SHP77 treated with DMSO at 0.1 percent for 48 hours (cell line): ENCODE measurements around the gene LIN37.

Source experiments
- DNase-seq: peaks from one replicate; lab custom pipeline; 2025; lab: John Stamatoyannopoulos, UW

LIN37 gene

DNA sequence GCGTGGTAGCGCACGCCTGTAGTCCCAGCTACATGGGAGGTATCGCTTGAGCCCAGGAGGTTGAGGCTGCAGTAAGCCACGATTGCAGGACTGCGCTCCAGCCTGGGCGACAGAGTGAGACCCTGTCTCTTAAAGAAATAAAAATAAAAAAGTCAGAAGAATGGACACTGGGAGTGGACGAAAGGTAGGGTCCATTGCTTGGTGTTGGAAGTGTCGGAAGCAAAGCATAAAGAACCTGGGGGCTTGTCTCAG, 26.6 kb downstream of the LIN37 start:
- DNase-seq, result no peak

DNA sequence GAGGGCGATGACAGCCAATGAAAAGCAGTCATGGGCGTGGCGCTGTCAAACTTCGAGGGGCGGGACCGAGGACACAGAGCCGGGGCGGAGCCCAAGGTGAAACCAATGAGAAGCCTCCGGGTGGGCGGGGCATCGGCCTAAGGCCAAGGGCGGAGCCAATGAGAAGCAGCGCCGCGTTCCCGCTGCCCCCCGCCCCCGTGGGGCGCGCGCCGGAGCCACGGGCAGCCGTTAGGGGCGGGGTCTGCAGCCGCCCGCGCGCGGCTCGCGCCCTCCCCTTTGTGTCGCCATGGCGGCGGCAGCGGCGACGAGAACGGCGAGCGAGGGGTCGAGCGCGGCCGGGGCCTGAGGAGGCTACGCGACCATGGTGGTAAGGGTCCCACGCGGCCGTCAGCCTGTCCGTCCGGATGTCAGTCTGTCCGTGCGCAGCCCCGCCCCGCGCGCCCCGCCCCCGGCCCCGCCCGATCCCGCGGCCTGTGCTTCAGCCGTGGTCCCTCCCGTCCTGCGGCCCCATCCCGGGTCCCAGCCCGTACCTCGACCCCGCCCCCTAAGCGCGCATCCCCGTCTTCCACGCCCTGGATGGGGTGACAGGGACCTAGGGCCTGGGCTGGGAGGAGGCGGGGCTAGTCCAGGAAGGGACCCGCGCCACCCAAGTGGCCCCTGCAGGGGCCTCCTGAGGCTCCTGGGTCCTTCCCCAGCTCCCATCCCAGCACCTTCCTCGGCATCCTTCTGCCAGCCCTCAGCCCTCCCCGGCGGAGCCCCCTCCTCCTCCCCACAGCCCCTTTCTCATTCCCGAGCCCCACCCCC, 27.1 kb downstream of the LIN37 start, which contains the start of gene ARHGAP33:
TSS of gene ARHGAP33 (plus strand) at position 267 of the 804 bp plus-strand sequence. CDS start at position 362, 95 bp downstream.
- DNase-seq, result peak; percentile 87

GRCh38 chr19:35776102-35776788, 27.9 kb downstream of the LIN37 start:
- DNase-seq, result no peak

DNA sequence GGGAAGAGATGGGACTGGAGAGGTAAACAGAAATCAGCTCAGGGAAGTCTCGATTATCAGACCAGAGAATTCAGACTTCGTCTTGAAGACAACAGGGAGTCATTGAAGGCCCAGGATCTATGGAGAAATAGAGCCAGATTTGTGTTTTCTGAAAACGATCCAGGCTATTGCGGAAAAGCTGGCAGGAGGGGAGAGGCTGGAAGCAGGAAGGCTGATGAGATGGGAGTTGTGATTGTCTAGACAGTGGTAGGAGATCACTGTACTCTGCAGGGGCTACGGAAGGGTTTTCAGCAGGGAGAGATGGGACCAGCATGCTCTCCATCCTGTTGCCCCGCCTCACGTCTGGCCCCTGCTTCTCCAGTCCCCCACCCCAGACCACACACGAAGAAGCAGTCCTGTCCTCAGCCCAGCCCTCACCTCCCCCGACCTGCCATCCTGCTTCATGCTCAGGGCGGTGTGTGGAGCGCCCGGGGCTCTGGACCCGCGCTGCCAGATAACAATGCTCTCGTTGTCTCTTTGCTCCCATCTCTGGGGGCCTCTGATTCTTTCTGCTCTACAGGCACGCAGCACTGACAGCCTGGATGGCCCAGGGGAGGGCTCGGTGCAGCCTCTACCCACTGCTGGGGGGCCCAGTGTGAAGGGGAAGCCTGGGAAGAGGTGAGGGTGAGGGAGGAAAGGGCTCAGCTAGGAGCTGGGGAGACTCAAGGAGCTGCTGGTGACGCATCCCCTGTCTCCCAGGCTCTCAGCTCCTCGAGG, 28.9 kb downstream of the LIN37 start:
- no peak for DNase-seq

DNA sequence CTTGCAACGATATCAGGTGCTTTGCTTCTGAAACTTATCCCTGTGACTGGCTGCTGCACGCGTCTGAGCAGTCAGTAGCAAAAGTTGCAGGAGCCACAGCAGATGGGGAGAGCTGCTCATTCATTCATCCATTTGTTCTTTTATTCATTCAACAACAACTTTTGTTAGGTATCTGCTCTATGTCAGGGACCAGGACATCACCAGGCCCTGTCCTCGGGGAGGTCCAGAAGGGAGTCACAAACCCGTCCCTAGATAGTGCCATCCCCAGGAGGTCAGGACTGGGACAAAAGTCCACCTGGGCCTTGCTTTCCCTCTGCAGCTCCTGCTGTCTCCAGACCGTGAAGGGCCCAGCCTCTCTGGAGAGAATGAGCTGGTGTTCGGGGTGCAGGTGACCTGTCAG, 29.6 kb downstream of the LIN37 start:
- DNase-seq, result no peak

DNA sequence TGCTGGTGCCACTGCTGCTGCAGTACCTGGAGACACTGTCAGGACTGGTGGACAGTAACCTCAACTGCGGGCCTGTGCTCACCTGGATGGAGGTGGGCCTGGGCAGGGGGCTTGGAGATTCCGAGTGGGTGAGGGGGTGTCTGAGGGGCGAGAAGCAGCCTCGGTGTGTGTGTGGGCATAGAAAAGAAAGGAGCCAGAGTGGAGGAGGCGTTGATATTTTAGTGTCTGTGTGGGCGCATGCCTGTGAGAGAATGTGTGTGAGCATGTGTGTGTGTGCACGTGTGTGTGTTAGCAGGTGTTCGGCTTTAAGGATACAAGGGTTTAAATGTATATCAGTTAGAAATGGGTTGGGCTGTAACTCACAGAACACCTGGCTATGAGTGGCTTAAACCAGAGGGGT, 30.7 kb downstream of the LIN37 start:
- no peak for DNase-seq

- no peak for DNase-seq
Observed at GRCh38 chr19:35780058-35780457, 31.7 kb downstream of the LIN37 start.

- DNase-seq, result no peak
Observed at GRCh38 chr19:35780717-35781116, 32.3 kb downstream of the LIN37 start.

DNA sequence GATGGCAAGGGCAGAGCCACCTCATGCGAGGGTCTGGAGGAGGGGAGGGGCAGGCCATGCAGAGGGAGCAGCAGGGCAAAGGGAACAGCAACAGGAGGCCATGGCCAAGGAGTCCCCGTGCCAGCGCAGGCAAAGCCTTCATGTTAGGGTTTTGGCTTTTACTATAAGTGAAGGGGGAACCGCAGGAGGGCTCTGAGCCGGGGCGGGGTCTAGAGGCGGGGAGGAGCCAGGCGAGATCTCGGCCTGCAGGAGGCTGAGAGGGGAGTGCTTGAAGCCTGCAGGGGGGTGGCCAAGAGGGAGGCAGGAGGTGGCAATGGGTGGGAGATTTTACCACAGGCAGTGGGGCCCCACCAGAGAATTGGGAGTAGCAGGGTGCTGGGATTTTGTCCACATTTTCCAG, 33.3 kb downstream of the LIN37 start:
- DNase-seq, result no peak

- no peak for DNase-seq
Observed at GRCh38 chr19:35782589-35782988, 34.2 kb downstream of the LIN37 start.

DNA sequence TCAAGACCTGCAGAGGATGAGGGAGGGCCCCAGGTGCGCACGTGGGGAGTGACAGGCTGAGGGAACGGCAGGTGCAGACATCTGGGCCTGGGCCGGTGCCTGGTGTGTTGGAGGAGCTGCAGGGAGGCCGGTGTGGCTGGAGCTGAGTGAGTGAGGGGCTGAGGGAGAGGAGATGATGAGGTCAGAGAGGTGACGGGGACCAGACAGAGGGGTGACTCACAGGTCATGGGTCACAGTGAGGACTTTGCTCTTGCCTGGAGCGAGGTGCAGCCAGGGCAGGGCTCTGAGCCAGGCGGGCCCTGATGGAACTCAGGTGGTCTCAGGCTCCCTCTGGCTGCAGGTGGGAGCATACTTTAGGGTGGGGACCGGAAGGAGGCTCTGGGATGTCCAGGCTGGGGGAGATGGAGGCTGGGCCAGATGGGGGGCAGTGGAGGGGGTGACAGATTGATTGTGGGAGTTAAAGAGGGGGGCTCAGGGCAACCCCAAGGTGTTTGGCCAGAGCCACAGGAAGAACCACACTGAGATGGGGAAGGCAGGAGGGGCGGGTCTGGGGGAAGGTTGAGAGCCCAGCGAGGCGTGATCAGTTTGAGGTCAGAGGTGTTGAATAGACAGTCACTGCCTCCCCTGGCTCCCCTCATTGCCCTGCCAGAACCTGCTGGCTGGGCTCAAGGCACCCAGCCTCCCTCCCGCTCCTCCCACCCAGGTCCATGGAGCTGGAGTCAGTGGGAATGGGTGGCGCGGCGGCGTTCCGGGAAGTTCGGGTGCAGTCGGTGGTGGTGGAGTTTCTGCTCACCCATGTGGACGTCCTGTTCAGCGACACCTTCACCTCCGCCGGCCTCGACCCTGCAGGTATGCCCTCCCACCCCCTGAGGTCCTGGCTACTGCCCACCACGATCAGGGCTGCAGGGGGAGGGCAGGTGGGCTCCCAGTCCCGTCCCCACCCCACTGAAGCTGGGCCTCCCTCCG, 35.4 kb downstream of the LIN37 start:
- DNase-seq, result no peak

DNA sequence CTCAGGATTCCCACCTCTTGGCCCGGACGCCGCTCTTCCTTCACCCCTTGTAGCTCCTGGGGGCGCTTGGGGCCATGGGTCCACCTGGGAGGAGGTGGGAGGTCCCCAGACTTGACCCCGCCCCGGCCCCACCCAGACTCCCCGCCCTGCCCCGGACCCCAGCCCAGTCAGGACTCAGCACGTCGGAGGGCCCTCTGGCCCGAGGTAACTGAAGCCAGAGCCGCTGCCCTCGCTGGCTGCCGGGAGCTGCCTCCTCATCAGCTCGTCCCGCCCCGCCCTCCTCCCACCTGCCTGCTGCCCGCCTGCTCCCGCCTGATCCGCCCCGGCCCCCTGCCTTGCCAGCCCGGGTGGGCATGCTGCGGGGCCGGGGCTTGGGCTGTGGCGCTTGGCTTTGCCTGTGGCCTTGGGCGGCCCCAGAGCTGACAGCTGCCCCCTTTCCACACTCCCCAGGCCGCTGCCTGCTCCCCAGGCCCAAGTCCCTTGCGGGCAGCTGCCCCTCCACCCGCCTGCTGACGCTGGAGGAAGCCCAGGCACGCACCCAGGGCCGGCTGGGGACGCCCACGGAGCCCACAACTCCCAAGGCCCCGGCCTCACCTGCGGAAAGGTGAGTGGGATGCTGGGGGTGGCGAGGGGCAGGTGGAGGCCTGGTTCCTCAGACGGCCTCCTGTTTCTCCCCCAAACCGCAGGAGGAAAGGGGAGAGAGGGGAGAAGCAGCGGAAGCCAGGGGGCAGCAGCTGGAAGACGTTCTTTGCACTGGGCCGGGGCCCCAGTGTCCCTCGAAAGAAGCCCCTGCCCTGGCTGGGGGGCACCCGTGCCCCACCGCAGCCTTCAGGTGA, 36.3 kb downstream of the LIN37 start:
- DNase-seq, result no peak

GRCh38 chr19:35785339-35785627, 36.9 kb downstream of the LIN37 start:
- DNase-seq, result no peak

DNA sequence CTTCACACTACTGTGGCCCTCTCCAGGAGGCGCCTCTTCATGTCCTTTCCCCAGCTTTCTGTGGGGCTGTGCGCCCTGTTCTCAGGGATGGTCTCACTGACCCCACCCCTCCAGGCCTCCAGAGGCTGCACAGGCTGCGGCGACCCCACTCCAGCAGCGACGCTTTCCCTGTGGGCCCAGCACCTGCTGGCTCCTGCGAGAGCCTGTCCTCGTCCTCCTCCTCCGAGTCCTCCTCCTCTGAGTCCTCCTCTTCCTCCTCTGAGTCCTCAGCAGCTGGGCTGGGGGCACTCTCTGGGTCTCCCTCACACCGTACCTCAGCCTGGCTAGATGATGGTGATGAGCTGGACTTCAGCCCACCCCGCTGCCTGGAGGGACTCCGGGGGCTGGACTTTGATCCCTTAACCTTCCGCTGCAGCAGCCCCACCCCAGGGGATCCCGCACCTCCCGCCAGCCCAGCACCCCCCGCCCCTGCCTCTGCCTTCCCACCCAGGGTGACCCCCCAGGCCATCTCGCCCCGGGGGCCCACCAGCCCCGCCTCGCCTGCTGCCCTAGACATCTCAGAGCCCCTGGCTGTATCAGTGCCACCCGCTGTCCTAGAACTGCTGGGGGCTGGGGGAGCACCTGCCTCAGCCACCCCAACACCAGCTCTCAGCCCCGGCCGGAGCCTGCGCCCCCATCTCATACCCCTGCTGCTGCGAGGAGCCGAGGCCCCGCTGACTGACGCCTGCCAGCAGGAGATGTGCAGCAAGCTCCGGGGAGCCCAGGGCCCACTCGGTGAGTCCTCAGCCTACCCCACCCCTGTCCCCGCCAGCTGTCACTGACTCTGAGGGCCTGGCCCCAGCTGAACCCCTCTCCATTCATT, 38.2 kb downstream of the LIN37 start:
- DNase-seq, result no peak

DNA sequence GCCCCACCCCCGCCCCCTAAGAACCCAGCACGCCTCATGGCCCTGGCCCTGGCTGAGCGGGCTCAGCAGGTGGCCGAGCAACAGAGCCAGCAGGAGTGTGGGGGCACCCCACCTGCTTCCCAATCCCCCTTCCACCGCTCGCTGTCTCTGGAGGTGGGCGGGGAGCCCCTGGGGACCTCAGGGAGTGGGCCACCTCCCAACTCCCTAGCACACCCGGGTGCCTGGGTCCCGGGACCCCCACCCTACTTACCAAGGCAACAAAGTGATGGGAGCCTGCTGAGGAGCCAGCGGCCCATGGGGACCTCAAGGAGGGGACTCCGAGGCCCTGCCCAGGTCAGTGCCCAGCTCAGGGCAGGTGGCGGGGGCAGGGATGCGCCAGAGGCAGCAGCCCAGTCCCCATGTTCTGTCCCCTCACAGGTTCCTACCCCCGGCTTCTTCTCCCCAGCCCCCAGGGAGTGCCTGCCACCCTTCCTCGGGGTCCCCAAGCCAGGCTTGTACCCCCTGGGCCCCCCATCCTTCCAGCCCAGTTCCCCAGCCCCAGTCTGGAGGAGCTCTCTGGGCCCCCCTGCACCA, 38.9 kb downstream of the LIN37 start:
- DNase-seq, result no peak

DNA sequence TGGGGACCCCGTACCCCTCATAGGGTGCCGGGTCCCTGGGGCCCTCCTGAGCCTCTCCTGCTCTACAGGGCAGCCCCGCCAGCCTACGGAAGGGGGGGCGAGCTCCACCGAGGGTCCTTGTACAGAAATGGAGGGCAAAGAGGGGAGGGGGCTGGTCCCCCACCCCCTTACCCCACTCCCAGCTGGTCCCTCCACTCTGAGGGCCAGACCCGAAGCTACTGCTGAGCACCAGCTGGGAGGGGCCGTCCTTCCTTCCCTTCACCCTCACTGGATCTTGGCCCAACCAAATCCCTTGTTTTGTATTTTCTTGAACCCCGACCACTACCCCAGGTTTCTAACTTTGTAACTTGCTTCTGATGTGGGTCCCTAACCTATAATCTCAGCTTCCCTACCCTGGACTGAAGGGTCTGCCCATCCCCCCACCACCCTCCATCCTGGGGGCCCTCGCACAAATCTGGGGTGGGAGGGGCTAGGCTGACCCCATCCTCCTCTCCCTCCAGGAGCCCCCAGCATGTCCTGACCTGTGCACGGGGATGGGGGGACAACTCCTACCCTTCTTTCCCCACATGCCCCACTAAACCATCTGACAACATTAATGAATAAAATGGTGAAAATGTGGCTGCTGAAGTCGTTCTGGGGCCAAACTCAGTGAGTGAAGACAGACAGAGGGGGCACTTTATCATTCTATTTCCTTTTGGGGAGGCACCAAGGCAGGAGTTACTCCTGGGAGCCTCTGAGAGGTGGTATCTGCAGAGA, 40.0 kb downstream of the LIN37 start:
- no peak for DNase-seq

DNA sequence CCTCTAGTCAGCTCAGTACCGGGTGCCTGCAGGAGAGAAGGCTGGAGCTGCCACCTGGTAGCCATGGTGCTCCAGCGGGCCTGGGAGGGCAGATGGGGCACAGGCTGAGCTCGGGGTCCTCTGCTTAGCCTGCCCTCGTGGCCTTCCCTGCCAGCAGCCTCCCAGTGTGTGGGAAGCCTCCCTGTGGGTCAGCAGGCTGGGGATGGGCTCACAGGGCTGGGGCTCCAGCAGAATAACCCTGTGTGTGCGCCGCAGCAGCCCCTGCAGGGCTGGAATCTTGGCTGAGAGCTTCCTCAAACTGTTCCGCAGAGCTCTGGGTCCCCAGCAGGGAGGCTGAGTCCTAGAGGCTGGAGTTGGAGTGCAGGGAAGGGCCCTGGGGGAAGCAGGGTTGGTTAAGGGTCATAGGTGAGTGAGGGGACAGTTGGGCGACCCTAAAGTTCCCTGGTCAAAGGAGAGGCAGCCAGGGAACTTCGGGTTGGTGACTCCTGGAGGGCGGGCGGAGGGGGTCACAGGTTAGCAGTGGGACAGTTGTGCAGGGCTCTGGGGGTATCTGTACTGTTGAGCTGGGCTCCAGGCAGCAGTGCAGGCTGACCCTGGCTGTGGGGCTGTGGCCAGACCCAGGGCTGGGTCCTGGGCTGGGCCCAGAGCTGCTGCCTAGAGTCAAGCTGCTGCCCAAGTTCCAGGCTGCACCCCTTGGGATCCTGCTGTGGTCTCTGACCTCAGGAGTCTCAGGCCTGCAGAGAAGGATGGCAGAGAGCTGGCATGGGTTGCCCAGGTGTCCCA, 41.0 kb downstream of the LIN37 start:
- DNase-seq, result no peak
